H1 (cell line): ENCODE data around the gene SPATS1.

Experiments
- EZH2 ChIP-seq: fragments of 200-600 bp; sonication (generic); IDR thresholded peaks from 2 replicates; pipeline ENCODE4 v1.7.1; 2012; ENCODE audit warnings: low read depth, mild to moderate bottlenecking, moderate library complexity, low read length, inconsistent platforms; ENCODE audit not compliant: severe bottlenecking
- KDM1A ChIP-seq: fragments of 200-600, 300-600 bp; sonication (generic); IDR thresholded peaks from 2 replicates; pipeline ENCODE4 v1.7.1; 2016; ENCODE audit warnings: mild to moderate bottlenecking, low read length, borderline replicate concordance
- NRF1 ChIP-seq: IDR thresholded peaks from 2 replicates; pipeline ENCODE4 v1.6.1; 2011; ENCODE audit warnings: mild to moderate bottlenecking, low read depth, low read length, improper control_type of control experiment
- POLR2AphosphoS5 ChIP-seq: IDR thresholded peaks from 2 replicates; pipeline ENCODE4 v1.6.1; 2011; ENCODE audit warnings: low read depth, low read length
- SRF ChIP-seq: IDR thresholded peaks from 2 replicates; pipeline ENCODE4 v1.6.1; 2011; ENCODE audit warnings: mild to moderate bottlenecking, low read depth, low read length, moderate library complexity
- YY1 ChIP-seq: IDR thresholded peaks from 2 replicates; pipeline ENCODE4 v1.6.1; 2011; ENCODE audit warnings: low read depth, mild to moderate bottlenecking, low read length
- TF ChIP-seq, protein P1 (sequence below), 3 experiments: IDR thresholded peaks; 1 replicate in 2 of 3; 2 replicates in 1 of 3; pipeline versions ENCODE4 v1.5.1 to v1.6.1; 2011; ENCODE audit warnings: low read length in 3 of 3, mild to moderate bottlenecking in 3 of 3, inconsistent platforms in 2 of 3, low read depth in 1 of 3, moderate library complexity in 1 of 3; ENCODE audit not compliant: insufficient read depth in 1 of 3; ENCODE audit errors: control extremely low read depth in 1 of 3
- TF ChIP-seq, protein P2 (sequence below): IDR thresholded peaks from 2 replicates; pipeline ENCODE4 v1.6.1; 2012; ENCODE audit warnings: inconsistent platforms

DNA sequence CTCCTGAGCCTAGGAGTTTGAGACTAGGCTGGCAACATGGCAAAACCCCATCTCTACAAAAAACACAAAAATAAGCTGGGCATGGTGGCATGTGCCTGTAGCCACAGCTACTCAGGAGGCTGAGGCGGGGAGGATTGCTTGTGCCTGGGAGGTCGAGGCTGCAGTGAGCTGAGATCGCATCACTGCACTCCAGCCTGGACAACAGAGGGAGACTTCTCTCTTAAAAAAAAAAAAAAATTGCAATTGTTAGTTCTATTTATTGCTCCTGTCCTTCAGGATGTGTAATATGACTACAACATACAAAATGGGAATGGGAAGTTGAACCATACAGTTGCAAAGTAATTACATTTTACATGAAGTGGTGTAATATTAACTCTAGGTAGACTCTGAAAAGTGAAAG lies 21.2 kb upstream of the SPATS1 start:
- TF ChIP-seq POLR2AphosphoS5 (no peak), EZH2 (no peak), SRF (no peak), YY1 (no peak), NRF1 (no peak), KDM1A (no peak)
- TF ChIP-seq, protein P1, sequence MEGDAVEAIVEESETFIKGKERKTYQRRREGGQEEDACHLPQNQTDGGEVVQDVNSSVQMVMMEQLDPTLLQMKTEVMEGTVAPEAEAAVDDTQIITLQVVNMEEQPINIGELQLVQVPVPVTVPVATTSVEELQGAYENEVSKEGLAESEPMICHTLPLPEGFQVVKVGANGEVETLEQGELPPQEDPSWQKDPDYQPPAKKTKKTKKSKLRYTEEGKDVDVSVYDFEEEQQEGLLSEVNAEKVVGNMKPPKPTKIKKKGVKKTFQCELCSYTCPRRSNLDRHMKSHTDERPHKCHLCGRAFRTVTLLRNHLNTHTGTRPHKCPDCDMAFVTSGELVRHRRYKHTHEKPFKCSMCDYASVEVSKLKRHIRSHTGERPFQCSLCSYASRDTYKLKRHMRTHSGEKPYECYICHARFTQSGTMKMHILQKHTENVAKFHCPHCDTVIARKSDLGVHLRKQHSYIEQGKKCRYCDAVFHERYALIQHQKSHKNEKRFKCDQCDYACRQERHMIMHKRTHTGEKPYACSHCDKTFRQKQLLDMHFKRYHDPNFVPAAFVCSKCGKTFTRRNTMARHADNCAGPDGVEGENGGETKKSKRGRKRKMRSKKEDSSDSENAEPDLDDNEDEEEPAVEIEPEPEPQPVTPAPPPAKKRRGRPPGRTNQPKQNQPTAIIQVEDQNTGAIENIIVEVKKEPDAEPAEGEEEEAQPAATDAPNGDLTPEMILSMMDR (IDR thresholded peaks at IDR 0.05; ENCODE audit: control extremely low read depth in 1 of 3, insufficient read depth in 1 of 3, low read depth in 1 of 3, low read length in 3 of 3) = no peak
- TF ChIP-seq, protein P2, sequence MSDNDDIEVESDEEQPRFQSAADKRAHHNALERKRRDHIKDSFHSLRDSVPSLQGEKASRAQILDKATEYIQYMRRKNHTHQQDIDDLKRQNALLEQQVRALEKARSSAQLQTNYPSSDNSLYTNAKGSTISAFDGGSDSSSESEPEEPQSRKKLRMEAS = no peak
